GM12865 (cell line): ENCODE measurements around the gene RAB6B.

Source experiments
- DNase-seq: peaks from one replicate; pipeline ENCODE4 v3.0.0; 2010; ENCODE audit warnings: low read depth
- H3K4me3 ChIP-seq: 2 replicates; pipeline ENCODE4 v1.5.1; 2011; ENCODE audit warnings: mild to moderate bottlenecking, low read depth, low read length, control low read depth
- TF ChIP-seq, protein P1 (sequence below): IDR thresholded peaks from 2 replicates; pipeline ENCODE4 v1.5.1; 2011; ENCODE audit warnings: low read length, control low read depth, low read depth, inconsistent platforms; ENCODE audit not compliant: insufficient read depth; ENCODE audit errors: missing control alignments

The RAB6B gene

DNA sequence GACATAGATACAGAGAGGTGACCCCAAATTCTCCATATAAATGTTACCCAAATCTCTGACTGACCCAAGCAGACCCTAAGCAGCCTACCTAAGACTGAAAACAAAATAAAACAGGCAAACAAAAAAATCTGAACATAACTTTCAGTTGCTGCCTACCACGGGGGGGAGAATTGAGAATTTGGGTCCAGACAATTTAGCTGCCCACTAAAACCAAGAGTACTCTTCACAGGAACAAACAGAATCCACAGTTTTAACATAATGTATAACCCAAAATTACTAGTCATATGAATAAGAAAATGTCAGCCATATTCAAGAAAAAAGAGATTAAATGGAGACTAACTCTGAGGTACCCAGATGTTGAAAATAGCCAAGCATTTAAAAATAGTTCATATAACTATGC lies 45.6 kb downstream of the RAB6B start:
- DNase-seq: peak; percentile 51
- TF ChIP-seq, protein P1, sequence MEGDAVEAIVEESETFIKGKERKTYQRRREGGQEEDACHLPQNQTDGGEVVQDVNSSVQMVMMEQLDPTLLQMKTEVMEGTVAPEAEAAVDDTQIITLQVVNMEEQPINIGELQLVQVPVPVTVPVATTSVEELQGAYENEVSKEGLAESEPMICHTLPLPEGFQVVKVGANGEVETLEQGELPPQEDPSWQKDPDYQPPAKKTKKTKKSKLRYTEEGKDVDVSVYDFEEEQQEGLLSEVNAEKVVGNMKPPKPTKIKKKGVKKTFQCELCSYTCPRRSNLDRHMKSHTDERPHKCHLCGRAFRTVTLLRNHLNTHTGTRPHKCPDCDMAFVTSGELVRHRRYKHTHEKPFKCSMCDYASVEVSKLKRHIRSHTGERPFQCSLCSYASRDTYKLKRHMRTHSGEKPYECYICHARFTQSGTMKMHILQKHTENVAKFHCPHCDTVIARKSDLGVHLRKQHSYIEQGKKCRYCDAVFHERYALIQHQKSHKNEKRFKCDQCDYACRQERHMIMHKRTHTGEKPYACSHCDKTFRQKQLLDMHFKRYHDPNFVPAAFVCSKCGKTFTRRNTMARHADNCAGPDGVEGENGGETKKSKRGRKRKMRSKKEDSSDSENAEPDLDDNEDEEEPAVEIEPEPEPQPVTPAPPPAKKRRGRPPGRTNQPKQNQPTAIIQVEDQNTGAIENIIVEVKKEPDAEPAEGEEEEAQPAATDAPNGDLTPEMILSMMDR: no peak
- H3K4me3 ChIP-seq: no peak overlapping the region

DNA sequence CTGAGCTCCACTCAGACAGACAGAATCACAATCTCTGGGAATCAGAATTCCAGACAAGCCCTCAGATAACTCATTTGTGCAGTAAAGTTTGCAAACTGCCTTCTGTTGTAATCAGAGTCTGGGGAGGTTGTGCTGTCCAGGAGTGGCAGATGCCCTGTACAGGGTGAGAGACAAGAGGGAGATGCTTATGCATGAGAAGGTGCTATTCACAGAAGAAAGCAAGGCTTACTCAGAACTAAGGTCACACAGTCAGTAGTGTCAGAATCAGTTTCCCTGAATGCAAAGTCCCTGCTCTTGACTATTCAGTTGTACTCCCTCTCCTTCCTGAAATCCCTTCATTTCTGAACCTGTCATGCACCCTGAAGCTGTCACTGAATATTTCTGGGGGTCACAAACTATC lies 46.3 kb downstream of the RAB6B start:
- H3K4me3 ChIP-seq: no peak overlapping the region
- peak; percentile 27 for DNase-seq
- TF ChIP-seq, protein P1: no peak

DNA sequence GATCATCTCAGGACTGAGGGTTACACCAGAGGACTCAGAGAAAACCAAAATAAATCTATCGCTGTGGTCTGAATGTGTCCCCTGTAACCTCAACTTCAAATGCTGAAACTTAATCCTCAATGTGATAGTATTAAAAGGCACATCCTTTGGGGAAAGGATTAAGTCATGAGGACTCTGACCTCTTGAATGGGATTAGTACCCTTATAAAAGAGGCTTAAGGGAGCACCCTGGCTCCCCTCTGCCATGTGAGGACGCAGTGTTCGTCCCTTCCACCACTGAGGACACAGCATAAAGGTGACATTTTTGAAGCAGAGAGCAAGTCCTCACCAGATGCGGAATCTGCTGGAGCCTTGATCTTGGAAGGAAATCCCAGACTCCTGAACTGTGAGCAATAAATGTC lies 50.6 kb downstream of the RAB6B start:
- TF ChIP-seq, protein P1: no peak

DNA sequence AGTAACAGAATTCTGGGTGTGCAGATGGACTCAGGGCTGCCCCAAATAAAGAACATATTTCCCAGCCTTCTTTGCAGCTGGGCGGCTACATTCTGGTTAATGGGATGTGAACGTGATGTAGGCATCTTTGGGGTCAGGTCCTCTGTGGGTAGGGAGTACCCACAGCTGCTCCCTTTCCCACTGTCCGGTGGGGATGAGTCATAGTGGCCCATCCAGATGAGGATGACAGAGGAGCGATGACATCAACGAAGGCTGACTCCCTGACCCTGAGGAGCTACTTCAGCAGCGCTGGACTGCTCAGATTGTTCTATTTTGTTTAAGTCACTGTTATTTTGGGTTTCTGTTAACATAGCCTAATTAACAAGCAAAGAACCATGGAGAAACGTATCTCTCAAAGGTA lies 52.0 kb downstream of the RAB6B start:
- no peak for DNase-seq
- TF ChIP-seq, protein P1: no peak
- H3K4me3 ChIP-seq: no peak overlapping the region

More for the DNA sequence above, 50.6 kb downstream of the RAB6B start:
- no peak overlapping the region for H3K4me3 ChIP-seq
- no peak for DNase-seq

DNA sequence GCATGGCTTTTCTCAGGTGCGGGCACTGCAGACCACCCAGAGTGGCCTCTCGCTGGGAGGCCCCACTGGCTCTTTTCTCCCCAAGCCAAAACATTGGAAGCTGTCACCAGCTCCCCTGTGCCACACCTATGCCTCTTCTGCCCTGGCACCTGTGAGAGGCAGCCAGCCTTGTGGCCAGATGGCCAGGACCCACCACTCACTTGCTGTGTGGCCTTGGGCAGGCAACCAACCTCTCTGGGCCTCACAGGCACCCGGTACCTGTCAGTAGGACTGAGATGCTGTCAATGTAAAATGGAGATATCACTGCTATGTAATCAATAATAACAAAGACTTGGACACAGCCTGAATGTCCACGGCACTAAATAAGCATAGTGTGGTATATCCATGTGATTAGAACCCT lies 53.5 kb downstream of the RAB6B start:
- no peak overlapping the region for H3K4me3 ChIP-seq
- TF ChIP-seq, protein P1: no peak
- DNase-seq: no peak

DNA sequence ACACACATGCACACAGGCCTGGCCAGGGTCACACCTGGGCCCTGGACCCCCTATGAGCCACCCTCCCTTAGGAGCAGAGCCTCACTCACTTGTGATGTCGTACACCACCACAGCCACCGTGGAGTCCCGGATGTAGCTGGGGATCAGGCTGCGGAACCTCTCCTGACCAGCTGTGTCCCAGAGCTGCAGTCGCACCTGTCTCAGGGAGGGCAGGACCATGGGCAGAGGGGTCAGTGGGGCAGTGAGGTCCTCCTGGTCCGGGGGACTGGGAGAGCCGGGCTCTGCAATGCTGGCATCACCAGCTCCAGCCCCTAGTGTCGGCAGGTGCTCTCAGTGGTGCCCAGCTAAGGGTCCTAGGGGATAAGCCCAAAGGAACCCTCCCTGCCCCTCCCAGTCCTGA lies 54.5 kb downstream of the RAB6B start:
- no peak for DNase-seq
- TF ChIP-seq, protein P1: no peak
- H3K4me3 ChIP-seq: no peak overlapping the region

DNA sequence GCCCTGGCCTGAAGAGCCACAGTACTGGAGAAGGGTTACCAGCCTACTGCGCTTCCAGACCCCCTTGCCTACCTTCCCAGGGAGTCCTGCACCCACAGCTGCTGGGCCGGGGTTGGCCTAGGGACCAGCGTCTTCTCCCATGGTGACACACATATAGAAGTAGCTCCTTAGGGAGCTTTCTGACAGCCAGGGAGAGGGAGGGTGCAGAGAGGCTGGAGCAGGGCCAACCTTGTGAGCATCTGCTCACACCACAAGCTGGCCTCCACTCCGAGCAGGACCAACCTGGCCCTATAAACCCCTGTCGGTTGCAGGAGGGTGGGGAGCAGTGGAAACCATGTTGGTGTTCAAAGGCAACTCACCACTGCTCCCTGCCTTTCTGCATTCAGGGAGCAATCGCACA lies 54.9 kb downstream of the RAB6B start:
- H3K4me3 ChIP-seq: no peak overlapping the region
- TF ChIP-seq, protein P1: no peak
- DNase-seq: no peak
